SJSA1 (cell line): Measurements from ENCODE around the gene SIX6. TPM values are rescaled to one million over a fixed set of nuclear protein-coding genes. Genes with fewer than 3 reads are reported as not detected.

Experiments
- DNase-seq, 2 experiments: peaks; one replicate each; pipeline ENCODE4 v3.0.0-alpha.2; 2015 to 2020; ENCODE audit warnings: low spot score in 2 of 2, low read depth in 1 of 2
- H3K27ac ChIP-seq: fragments of 250-450 bp; sonication (Bioruptor Pico); 2 replicates; pipeline ENCODE4 v1.5.1; 2020; ENCODE audit warnings: mild to moderate bottlenecking, moderate library complexity
- H3K27me3 ChIP-seq: fragments of 250-450 bp; sonication (Bioruptor Pico); replicated peaks from 2 replicates; pipeline ENCODE4 v1.5.1; 2020; ENCODE audit warnings: mild to moderate bottlenecking, moderate library complexity
- H3K36me3 ChIP-seq: fragments of 250-450 bp; sonication (Bioruptor Pico); 2 replicates; pipeline ENCODE4 v1.5.1; 2020; ENCODE audit warnings: mild to moderate bottlenecking
- H3K4me1 ChIP-seq: fragments of 250-450 bp; sonication (Bioruptor Pico); replicated peaks from 2 replicates; pipeline ENCODE4 v1.6.1; 2021; ENCODE audit warnings: mild to moderate bottlenecking
- H3K4me3 ChIP-seq: fragments of 250-450 bp; sonication (Bioruptor Pico); 2 replicates; pipeline ENCODE4 v1.5.1; 2020; ENCODE audit warnings: mild to moderate bottlenecking
- H3K9me3 ChIP-seq: fragments of 250-450 bp; sonication (Bioruptor Pico); replicated peaks from 2 replicates; pipeline ENCODE4 v1.5.1; 2020; ENCODE audit warnings: mild to moderate bottlenecking
- total RNA-seq: library from RNA; depleted of rRNA; stranded (reverse); fragments of >200 nt; shearing (Covaris generic); gene quantifications from 2 replicates; pipeline ENCODE4 v1.2.3, GENCODE V29; 2014

SIX6 gene
- total RNA-seq, 1 experiment from 2014 or later = not detected

GRCh38 chr14:60506985-60507829 lies 1.7 kb upstream of the SIX6 start:
- H3K27me3 ChIP-seq = peaks cover 24% of the 10 kb centered on the region
- no peak overlapping the region for H3K27ac ChIP-seq
- H3K9me3 ChIP-seq = no peaks in the 10 kb centered on the region
- no peak for DNase-seq
- H3K4me1 ChIP-seq = no peaks in the 10 kb centered on the region
- no peaks in the 10 kb centered on the region for H3K36me3 ChIP-seq
- H3K4me3 ChIP-seq = no peak overlapping the region

DNA sequence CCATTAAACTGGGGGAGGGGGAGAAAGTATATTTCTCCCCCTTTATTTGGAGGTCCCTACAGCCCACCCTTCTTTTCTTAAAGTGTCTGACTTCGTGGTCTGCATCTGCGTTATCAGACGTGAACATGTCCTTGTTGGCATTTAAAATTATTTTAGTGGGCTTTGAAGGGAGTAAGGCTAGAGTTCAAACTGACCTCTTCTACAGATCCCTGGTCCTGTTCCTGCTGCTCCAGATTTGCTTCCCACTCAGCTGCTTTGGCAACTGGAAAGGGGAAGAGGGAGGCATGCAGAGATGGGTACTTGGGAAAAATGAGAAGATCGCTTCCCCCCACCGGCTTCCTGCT lies 611 bp upstream of the SIX6 start:
- no peak for DNase-seq
- H3K27me3 ChIP-seq = peaks cover 34% of the 10 kb centered on the region
- no peak overlapping the region for H3K27ac ChIP-seq
- no peaks in the 10 kb centered on the region for H3K4me1 ChIP-seq
- H3K9me3 ChIP-seq = no peaks in the 10 kb centered on the region
- no peaks in the 10 kb centered on the region for H3K36me3 ChIP-seq
- no peak overlapping the region for H3K4me3 ChIP-seq

- Histone ChIP-seq H3K4me3 (no peak overlapping the region), H3K27ac (no peak overlapping the region), H3K4me1 (peaks cover under 1% of the 10 kb centered on the region), H3K27me3 (peaks cover 40% of the 10 kb centered on the region), H3K9me3 (no peaks in the 10 kb centered on the region), H3K36me3 (no peaks in the 10 kb centered on the region)
- no peak for DNase-seq
Measured at GRCh38 chr14:60509438-60510253, 700 bp downstream of the SIX6 start.

DNA sequence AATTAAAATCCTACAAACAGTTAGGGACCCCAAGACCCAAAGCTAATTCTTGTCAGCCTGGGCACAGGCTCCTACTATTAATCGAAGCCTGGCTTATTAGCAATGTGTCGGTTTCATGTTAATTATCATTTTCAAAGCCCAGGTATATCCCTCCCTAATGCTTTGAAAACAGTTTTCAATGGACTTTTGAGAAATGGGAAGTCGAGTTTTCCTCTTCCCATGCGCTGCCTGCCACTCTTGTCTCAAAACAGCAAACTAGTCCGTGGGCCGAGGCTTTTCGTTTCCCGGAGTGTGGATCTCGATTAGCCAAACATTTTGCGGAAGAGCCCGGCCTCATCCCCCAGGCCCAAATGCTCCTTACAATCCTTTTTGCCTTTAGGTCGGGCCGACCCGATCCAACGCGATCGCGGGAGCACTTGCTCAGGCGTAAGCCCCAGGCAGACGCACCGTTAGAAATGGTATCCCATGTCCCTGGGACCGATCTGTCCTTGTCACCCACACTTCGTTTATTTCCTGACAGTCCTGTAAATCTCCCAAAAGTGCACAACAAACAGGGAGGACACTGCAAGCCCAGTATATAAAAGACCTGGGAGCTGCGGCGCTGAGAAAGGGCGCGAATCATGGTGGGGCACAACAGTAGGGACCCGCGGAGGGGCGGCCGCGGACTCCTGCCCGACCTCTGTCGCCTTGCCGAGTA lies 1.5 kb downstream of the SIX6 start:
- no peaks in the 10 kb centered on the region; the same call in 1 of the 2 replicates for H3K9me3 ChIP-seq
- H3K4me1 ChIP-seq = peaks cover 5% of the 10 kb centered on the region
- H3K4me3 ChIP-seq = no peak overlapping the region
- no peak overlapping the region for H3K27ac ChIP-seq
- DNase-seq = no peak
- H3K36me3 ChIP-seq = no peaks in the 10 kb centered on the region
- H3K27me3 ChIP-seq = peaks cover 36% of the 10 kb centered on the region

- H3K27me3 ChIP-seq = peaks cover 32% of the 10 kb centered on the region
- peaks cover 5% of the 10 kb centered on the region for H3K4me1 ChIP-seq
- no peaks in the 10 kb centered on the region; the same call in 1 of the 2 replicates for H3K9me3 ChIP-seq
- DNase-seq = no peak
- H3K36me3 ChIP-seq = no peaks in the 10 kb centered on the region
- no peak overlapping the region for H3K4me3 ChIP-seq
- H3K27ac ChIP-seq = no peak overlapping the region
Measured at GRCh38 chr14:60510951-60511599, 2.1 kb downstream of the SIX6 start.

DNA sequence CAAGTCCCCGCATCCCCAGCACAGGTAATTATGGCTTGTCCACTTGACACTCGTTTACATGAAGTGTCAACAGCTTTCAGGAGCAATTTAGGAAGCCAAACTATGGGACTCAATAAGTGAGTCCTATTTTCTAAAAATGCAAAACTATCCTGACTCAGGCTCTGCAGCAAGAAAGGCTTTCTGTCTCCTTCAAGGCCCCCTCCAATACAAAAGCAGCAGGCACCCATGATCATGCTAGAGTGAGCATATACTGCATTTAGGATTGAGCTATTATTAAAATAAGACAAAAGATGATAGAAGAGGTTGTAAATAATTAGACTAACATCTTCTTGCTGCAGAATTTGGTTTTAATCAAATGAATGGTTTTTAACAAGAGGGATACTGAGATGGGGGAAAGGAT lies 3.2 kb downstream of the SIX6 start:
- H3K27me3 ChIP-seq = peaks cover 32% of the 10 kb centered on the region
- H3K27ac ChIP-seq = no peak overlapping the region
- H3K4me3 ChIP-seq = no peak overlapping the region
- no peak for DNase-seq
- H3K4me1 ChIP-seq = peaks cover 5% of the 10 kb centered on the region
- H3K36me3 ChIP-seq = no peaks in the 10 kb centered on the region
- no peaks in the 10 kb centered on the region; the same call in 1 of the 2 replicates for H3K9me3 ChIP-seq

- DNase-seq = no peak
- H3K4me3 ChIP-seq = no peak overlapping the region
- no peak overlapping the region for H3K27ac ChIP-seq
- peaks cover 5% of the 10 kb centered on the region for H3K4me1 ChIP-seq
- H3K9me3 ChIP-seq = no peaks in the 10 kb centered on the region; the same call in 1 of the 2 replicates
- H3K36me3 ChIP-seq = no peaks in the 10 kb centered on the region
- peaks cover 29% of the 10 kb centered on the region for H3K27me3 ChIP-seq
Measured at GRCh38 chr14:60512973-60513571, 4.1 kb downstream of the SIX6 start.

DNA sequence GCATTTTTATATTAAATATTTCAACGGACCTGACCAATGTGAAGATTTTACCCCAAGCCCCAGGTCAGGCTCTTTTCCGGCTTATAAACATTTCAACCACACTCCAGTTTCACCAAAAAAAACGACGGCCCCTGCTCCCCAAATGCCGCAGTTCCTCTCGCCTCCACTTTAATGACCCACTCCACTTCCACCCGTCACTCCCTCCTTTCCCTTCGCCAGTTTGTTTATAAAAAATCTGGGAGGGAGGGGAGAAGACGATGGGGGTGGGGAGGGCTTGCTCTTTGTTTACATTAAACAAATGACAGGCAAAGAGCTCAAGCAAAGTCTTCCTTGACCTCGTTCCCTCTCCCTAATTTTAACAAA lies 5.4 kb downstream of the SIX6 start:
- Histone ChIP-seq H3K9me3 (no peaks in the 10 kb centered on the region; the same call in 1 of the 2 replicates), H3K4me1 (peaks cover 5% of the 10 kb centered on the region), H3K4me3 (peak overlapping the region; percentile 45), H3K27ac (no peak overlapping the region), H3K27me3 (peaks cover 17% of the 10 kb centered on the region; the same call in 1 of the 2 replicates), H3K36me3 (no peaks in the 10 kb centered on the region)
- DNase-seq = no peak

- H3K9me3 ChIP-seq = no peaks in the 10 kb centered on the region; the same call in 1 of the 2 replicates
- H3K27ac ChIP-seq = no peak overlapping the region
- H3K4me3 ChIP-seq = peak overlapping the region; percentile 45
- no peaks in the 10 kb centered on the region for H3K36me3 ChIP-seq
- peaks cover 5% of the 10 kb centered on the region for H3K4me1 ChIP-seq
- DNase-seq = peak; percentile 23 to 50
- H3K27me3 ChIP-seq = peaks cover 17% of the 10 kb centered on the region; the same call in 1 of the 2 replicates
Measured at GRCh38 chr14:60514741-60515491, 6.0 kb downstream of the SIX6 start.

GRCh38 chr14:60515511-60516289 lies 6.8 kb downstream of the SIX6 start:
- DNase-seq = no peak
- Histone ChIP-seq H3K36me3 (no peaks in the 10 kb centered on the region), H3K27me3 (peaks cover 17% of the 10 kb centered on the region; the same call in 1 of the 2 replicates), H3K4me1 (peaks cover 5% of the 10 kb centered on the region), H3K9me3 (no peaks in the 10 kb centered on the region; the same call in 1 of the 2 replicates), H3K27ac (no peak overlapping the region), H3K4me3 (no peak overlapping the region)

DNA sequence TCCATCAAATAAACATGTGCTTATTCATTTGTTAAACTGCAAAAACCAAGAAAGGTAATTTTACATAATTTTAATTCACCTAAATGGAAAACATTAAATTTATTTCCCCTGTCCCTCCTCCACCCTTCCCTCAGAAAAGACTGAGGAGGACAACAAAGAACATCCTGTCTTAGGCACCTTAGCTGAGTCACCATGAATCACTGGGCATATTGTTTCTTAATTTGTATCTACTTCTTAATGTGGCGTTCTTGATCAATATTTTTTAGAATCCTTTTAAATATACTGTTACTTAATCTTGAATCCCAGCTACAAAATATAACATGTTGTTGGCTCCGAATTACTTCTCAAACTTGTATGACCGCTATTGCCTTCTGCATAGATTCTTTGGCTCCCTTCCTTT lies 23.5 kb downstream of the SIX6 start:
- Histone ChIP-seq H3K27ac (no peak overlapping the region), H3K4me1 (no peaks in the 10 kb centered on the region), H3K27me3 (no peaks in the 10 kb centered on the region), H3K4me3 (no peak overlapping the region), H3K9me3 (no peaks in the 10 kb centered on the region), H3K36me3 (no peaks in the 10 kb centered on the region)
- no peak for DNase-seq

- DNase-seq = no peak
- no peak overlapping the region for H3K27ac ChIP-seq
- no peak overlapping the region for H3K4me3 ChIP-seq
- H3K36me3 ChIP-seq = no peaks in the 10 kb centered on the region
- H3K4me1 ChIP-seq = no peaks in the 10 kb centered on the region
- no peaks in the 10 kb centered on the region for H3K27me3 ChIP-seq
- H3K9me3 ChIP-seq = no peaks in the 10 kb centered on the region
Measured at GRCh38 chr14:60537663-60538062, 28.7 kb downstream of the SIX6 start.
